Measurements from ENCODE around the gene MYMX.
"Not testable (repeated sequence)": the region's sequence is repeated elsewhere in the genome, so short reads cannot be mapped to it uniquely, and the experiment has no call there.

DNA sequence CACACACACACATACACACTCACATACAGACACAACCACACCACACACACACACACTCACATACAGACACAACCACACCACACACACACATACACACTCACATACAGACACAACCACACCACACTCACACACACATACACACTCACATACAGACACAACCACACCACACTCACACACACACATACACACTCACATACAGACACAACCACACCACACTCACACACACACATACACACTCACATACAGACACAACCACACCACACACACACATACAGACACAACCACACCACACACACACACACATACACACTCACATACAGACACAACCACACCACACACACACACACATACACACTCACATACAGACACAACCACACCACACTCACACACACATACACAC, 34.9 kb upstream of the MYMX start:
- TF ChIP-seq, protein P1, sequence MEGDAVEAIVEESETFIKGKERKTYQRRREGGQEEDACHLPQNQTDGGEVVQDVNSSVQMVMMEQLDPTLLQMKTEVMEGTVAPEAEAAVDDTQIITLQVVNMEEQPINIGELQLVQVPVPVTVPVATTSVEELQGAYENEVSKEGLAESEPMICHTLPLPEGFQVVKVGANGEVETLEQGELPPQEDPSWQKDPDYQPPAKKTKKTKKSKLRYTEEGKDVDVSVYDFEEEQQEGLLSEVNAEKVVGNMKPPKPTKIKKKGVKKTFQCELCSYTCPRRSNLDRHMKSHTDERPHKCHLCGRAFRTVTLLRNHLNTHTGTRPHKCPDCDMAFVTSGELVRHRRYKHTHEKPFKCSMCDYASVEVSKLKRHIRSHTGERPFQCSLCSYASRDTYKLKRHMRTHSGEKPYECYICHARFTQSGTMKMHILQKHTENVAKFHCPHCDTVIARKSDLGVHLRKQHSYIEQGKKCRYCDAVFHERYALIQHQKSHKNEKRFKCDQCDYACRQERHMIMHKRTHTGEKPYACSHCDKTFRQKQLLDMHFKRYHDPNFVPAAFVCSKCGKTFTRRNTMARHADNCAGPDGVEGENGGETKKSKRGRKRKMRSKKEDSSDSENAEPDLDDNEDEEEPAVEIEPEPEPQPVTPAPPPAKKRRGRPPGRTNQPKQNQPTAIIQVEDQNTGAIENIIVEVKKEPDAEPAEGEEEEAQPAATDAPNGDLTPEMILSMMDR (IDR thresholded peaks at IDR 0.05; ENCODE audit: borderline replicate concordance, extremely low read depth, low read length, poor library complexity, severe bottlenecking) = not testable (repeated sequence)
- TF ChIP-seq EZH2 (IDR thresholded peaks at IDR 0.05; ENCODE audit: borderline replicate concordance, low read depth, low read length, severe bottlenecking) = not testable (repeated sequence)

Data from DND-41 (cell line).